SK-N-SH treated with all-trans-retinoic acid at 6 μM for 48 hours (cell line): ENCODE measurements around the gene PLCE1.

Source experiments
- ATAC-seq: fragments of 200-7000 bp; cut with Tn5 transposase; 3 replicates; pipeline ENCODE4 v1.9.1; 2020; ENCODE audit warnings: mild to moderate bottlenecking, moderate library complexity
- ARNTL ChIP-seq: fragments of 450-650 bp; formaldehyde crosslinking; IDR thresholded peaks from 2 replicates; pipeline ENCODE4 v1.5.0; 2020; ENCODE audit warnings: low read depth, mild to moderate bottlenecking, moderate library complexity, borderline replicate concordance
- BACH2 ChIP-seq: fragments of 250-450 bp; sonication (Bioruptor Pico); IDR thresholded peaks from 2 replicates; pipeline ENCODE4 v1.9.0; 2021; ENCODE audit warnings: mild to moderate bottlenecking, borderline replicate concordance
- CREB5 ChIP-seq: fragments of 250-450 bp; sonication (Bioruptor Pico); IDR thresholded peaks from 2 replicates; pipeline ENCODE4 v1.5.1; 2020; ENCODE audit warnings: low read depth, mild to moderate bottlenecking, moderate library complexity
- CSDC2 ChIP-seq: fragments of 250-450 bp; sonication (Bioruptor Pico); IDR thresholded peaks from 2 replicates; pipeline ENCODE4 v1.5.0; 2020; ENCODE audit warnings: mild to moderate bottlenecking, moderate library complexity
- CSRNP3 ChIP-seq: fragments of 250-450 bp; sonication (Bioruptor Pico); IDR thresholded peaks from 2 replicates; pipeline ENCODE4 v1.5.1; 2021; ENCODE audit warnings: mild to moderate bottlenecking, moderate library complexity
- GLIS3 ChIP-seq: fragments of 250-450 bp; sonication (Bioruptor Pico); IDR thresholded peaks from 2 replicates; pipeline ENCODE4 v1.5.0; 2020; ENCODE audit warnings: mild to moderate bottlenecking, moderate library complexity
- ISL1 ChIP-seq: fragments of 250-450 bp; sonication (Bioruptor Pico); IDR thresholded peaks from 2 replicates; pipeline ENCODE4 v2.1.2; 2022; ENCODE audit warnings: mild to moderate bottlenecking, moderate library complexity
- OSR1 ChIP-seq: fragments of 250-450 bp; sonication (Bioruptor Pico); IDR thresholded peaks from 2 replicates; pipeline ENCODE4 v1.8.0; 2022; ENCODE audit warnings: moderate library complexity, mild to moderate bottlenecking, inconsistent platforms
- PATZ1 ChIP-seq: fragments of 250-450 bp; sonication (Bioruptor Pico); IDR thresholded peaks from 2 replicates; pipeline ENCODE4 v1.8.0; 2020; ENCODE audit warnings: mild to moderate bottlenecking, moderate library complexity, borderline replicate concordance
- POU6F1 ChIP-seq: fragments of 250-450 bp; sonication (Bioruptor Pico); IDR thresholded peaks from 2 replicates; pipeline ENCODE4 v1.8.0; 2021; ENCODE audit warnings: low read depth, mild to moderate bottlenecking, moderate library complexity, borderline replicate concordance
- PPARA ChIP-seq: fragments of 250-450 bp; sonication (Bioruptor Pico); IDR thresholded peaks from 2 replicates; pipeline ENCODE4 v1.5.0; 2020; ENCODE audit warnings: mild to moderate bottlenecking, borderline replicate concordance
- RARB ChIP-seq: fragments of 250-450 bp; sonication (Bioruptor Pico); IDR thresholded peaks from 2 replicates; pipeline ENCODE4 v1.8.0; 2021; ENCODE audit warnings: mild to moderate bottlenecking, moderate library complexity
- SNAI2 ChIP-seq: fragments of 250-450 bp; sonication (Bioruptor Pico); IDR thresholded peaks from 2 replicates; pipeline ENCODE4 v1.5.0; 2020; ENCODE audit warnings: mild to moderate bottlenecking, moderate library complexity
- TCF4 ChIP-seq: fragments of 250-450 bp; sonication (Bioruptor Pico); IDR thresholded peaks from 2 replicates; pipeline ENCODE4 v1.8.0; 2021; ENCODE audit warnings: mild to moderate bottlenecking, moderate library complexity, borderline replicate concordance
- TOX ChIP-seq: fragments of 250-450 bp; sonication (Bioruptor Pico); IDR thresholded peaks from 2 replicates; pipeline ENCODE4 v1.8.0; 2021; ENCODE audit warnings: mild to moderate bottlenecking, moderate library complexity, borderline replicate concordance
- TSHZ2 ChIP-seq: fragments of 250-450 bp; sonication (Bioruptor Pico); IDR thresholded peaks from 2 replicates; pipeline ENCODE4 v1.5.0; 2020; ENCODE audit warnings: mild to moderate bottlenecking, moderate library complexity
- ZC3H10 ChIP-seq: fragments of 250-450 bp; sonication (Bioruptor Pico); IDR thresholded peaks from 2 replicates; pipeline ENCODE4 v1.5.1; 2021; ENCODE audit warnings: mild to moderate bottlenecking, moderate library complexity
- ZFP3 ChIP-seq: fragments of 250-450 bp; sonication (Bioruptor Pico); IDR thresholded peaks from 2 replicates; pipeline ENCODE4 v1.5.0; 2020; ENCODE audit warnings: mild to moderate bottlenecking, moderate library complexity
- ZNF565 ChIP-seq: fragments of 450-650 bp; formaldehyde crosslinking; conservative IDR thresholded peaks from 2 replicates; pipeline ENCODE4 v1.5.0; 2020; ENCODE audit warnings: low read depth, mild to moderate bottlenecking, moderate library complexity
- ZNF70 ChIP-seq: fragments of 450-650 bp; formaldehyde crosslinking; IDR thresholded peaks from 2 replicates; pipeline ENCODE4 v1.5.0; 2020; ENCODE audit warnings: mild to moderate bottlenecking, moderate library complexity

The PLCE1 gene

GRCh38 chr10:94008526-94008925 lies 14.8 kb downstream of the PLCE1 start (continued):
- TF ChIP-seq CREB5 (CRISPR knock-in tag): no peak
- no peak for TF ChIP-seq PPARA (CRISPR knock-in tag)
- no peak for TF ChIP-seq POU6F1 (CRISPR knock-in tag)
- TF ChIP-seq ZC3H10: no peak
- no peak for TF ChIP-seq RARB

GRCh38 chr10:94010116-94010515 lies 16.4 kb downstream of the PLCE1 start:
- TF ChIP-seq PATZ1 (no peak), RARB (no peak), CREB5 (CRISPR knock-in tag) (no peak), ZC3H10 (no peak), TOX (CRISPR knock-in tag) (no peak), CSRNP3 (no peak)
- ATAC-seq: no peak

- ATAC-seq: no peak
- TF ChIP-seq ZNF70 (CRISPR knock-in tag): no peak
- no peak for TF ChIP-seq ISL1 (CRISPR knock-in tag)
These were observed 17.2 kb downstream of the PLCE1 start for GRCh38 chr10:94010886-94011285.

- no peak for ATAC-seq
- no peak for TF ChIP-seq POU6F1 (CRISPR knock-in tag)
- no peak for TF ChIP-seq PPARA (CRISPR knock-in tag)
- no peak for TF ChIP-seq OSR1 (CRISPR knock-in tag)
- TF ChIP-seq TSHZ2: no peak
- TF ChIP-seq TCF4 (CRISPR knock-in tag): no peak
- TF ChIP-seq CSDC2 (CRISPR knock-in tag): no peak
- TF ChIP-seq GLIS3 (CRISPR knock-in tag): no peak
- no peak for TF ChIP-seq ZNF565 (CRISPR knock-in tag)
- TF ChIP-seq CREB5 (CRISPR knock-in tag): no peak
- TF ChIP-seq ARNTL (CRISPR knock-in tag): no peak
- TF ChIP-seq SNAI2 (CRISPR knock-in tag): no peak
- TF ChIP-seq BACH2: no peak
- no peak for TF ChIP-seq ZNF70 (CRISPR knock-in tag)
- no peak for TF ChIP-seq PATZ1
- TF ChIP-seq ZFP3 (CRISPR knock-in tag): no peak
These were observed 17.6 kb downstream of the PLCE1 start for GRCh38 chr10:94011296-94011695.
